Ascending aorta (tissue), 2 donors: ENCODE results near the gene DCANP1. TPM values are rescaled to one million over a fixed set of nuclear protein-coding genes. Genes with fewer than 3 reads are reported as not detected.

Experiments used
- DNase-seq, 2 donors: peaks; one replicate each; pipeline ENCODE4 v3.0.0-alpha.2; 2019; ENCODE audit warnings: low spot score in 2 of 2
- H3K27ac ChIP-seq, 2 donors: fragments of 200-600 bp; sonication (generic); one replicate each; pipeline ENCODE4 v1.5.1; 2016 to 2017; ENCODE audit warnings: mild to moderate bottlenecking in 1 of 2
- H3K27me3 ChIP-seq: fragments of 200-600 bp; sonication (generic); one replicate; pipeline ENCODE4 v1.5.1; 2017
- H3K36me3 ChIP-seq, 2 donors: fragments of 200-600 bp; sonication (generic); one replicate each; pipeline ENCODE4 v1.5.1; 2016
- H3K4me1 ChIP-seq, 2 donors: fragments of 200-600 bp; sonication (generic); one replicate each; pipeline ENCODE4 v1.5.1; 2016 to 2017; ENCODE audit warnings: mild to moderate bottlenecking in 1 of 2
- H3K4me3 ChIP-seq, 2 donors: fragments of 200-600 bp; sonication (generic); one replicate each; pipeline ENCODE4 v1.5.1; 2016 to 2017; ENCODE audit warnings: mild to moderate bottlenecking in 1 of 2
- H3K9me3 ChIP-seq, 2 donors: fragments of 200-600 bp; sonication (generic); one replicate each; pipeline ENCODE4 v1.5.1; 2016
- intact Hi-C: fragments of 100-400 bp; cut with DNase I; formaldehyde crosslinking; loops from one replicate; pipeline ENCODE4 v1.15.1; 2023
- total RNA-seq: library from RNA; depleted of rRNA; stranded (reverse); fragments of >200 nt; gene quantifications from one replicate; pipeline ENCODE4 v1.1.0, GENCODE V29; 2016
- TF ChIP-seq, protein P1 (sequence below), 3 experiments: fragments of 200-600 bp in 2 of 3; fragments of 450-650 bp in 1 of 3; sonication (generic) in 2 of 3; IDR thresholded peaks; one replicate each; pipeline ENCODE4 v1.5.1; 2016 to 2019; ENCODE audit warnings: antibody characterized with exemption in 3 of 3, mild to moderate bottlenecking in 1 of 3, moderate library complexity in 1 of 3

Gene DCANP1
- total RNA-seq, 1 donor from 2014 or later = not detected

DNA sequence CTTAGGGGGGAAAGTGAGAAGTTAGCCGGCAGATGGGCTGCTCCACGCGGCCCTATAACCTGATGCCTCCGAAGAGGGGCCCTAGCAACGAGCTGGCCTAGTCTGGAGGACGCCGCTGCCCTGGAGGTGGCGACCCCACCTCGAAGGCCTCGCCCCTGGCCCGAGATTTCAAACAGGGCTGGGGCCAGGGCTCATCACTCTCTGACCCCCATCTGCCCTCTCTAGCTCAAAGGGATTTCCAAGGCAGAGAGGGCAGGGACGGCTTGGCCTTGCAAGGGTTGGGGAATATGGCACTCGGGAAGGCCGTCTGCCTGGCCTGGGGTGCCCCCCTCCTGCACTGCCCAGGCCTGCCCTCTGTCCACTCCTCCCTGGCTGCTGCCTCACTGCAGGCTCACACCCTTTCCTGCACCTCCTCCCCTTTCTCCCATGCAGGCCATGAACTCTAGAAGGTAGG, 30.5 kb upstream of the DCANP1 start:
- no peaks in the 10 kb centered on the region for H3K36me3 ChIP-seq
- no peaks in the 10 kb centered on the region for H3K27me3 ChIP-seq
- no peaks in the 10 kb centered on the region for H3K9me3 ChIP-seq
- intact Hi-C loops = no loop called here
- H3K4me1 ChIP-seq = no peaks in the 10 kb centered on the region
- no peak for DNase-seq
- no peak overlapping the region for H3K4me3 ChIP-seq
- TF ChIP-seq, protein P1, sequence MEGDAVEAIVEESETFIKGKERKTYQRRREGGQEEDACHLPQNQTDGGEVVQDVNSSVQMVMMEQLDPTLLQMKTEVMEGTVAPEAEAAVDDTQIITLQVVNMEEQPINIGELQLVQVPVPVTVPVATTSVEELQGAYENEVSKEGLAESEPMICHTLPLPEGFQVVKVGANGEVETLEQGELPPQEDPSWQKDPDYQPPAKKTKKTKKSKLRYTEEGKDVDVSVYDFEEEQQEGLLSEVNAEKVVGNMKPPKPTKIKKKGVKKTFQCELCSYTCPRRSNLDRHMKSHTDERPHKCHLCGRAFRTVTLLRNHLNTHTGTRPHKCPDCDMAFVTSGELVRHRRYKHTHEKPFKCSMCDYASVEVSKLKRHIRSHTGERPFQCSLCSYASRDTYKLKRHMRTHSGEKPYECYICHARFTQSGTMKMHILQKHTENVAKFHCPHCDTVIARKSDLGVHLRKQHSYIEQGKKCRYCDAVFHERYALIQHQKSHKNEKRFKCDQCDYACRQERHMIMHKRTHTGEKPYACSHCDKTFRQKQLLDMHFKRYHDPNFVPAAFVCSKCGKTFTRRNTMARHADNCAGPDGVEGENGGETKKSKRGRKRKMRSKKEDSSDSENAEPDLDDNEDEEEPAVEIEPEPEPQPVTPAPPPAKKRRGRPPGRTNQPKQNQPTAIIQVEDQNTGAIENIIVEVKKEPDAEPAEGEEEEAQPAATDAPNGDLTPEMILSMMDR (IDR thresholded peaks at IDR 0.05) = no peak
- no peak overlapping the region for H3K27ac ChIP-seq

GRCh38 chr5:135476615-135477581, 29.8 kb upstream of the DCANP1 start:
- Histone ChIP-seq H3K9me3 (no peaks in the 10 kb centered on the region), H3K4me1 (no peaks in the 10 kb centered on the region), H3K27ac (no peak overlapping the region), H3K4me3 (no peak overlapping the region), H3K27me3 (no peaks in the 10 kb centered on the region), H3K36me3 (no peaks in the 10 kb centered on the region)
- peak in 1 of 2 donors; percentile 37 for DNase-seq
- intact Hi-C loops = no loop called here
- TF ChIP-seq, protein P1 (IDR thresholded peaks at IDR 0.05) = no peak

DNA sequence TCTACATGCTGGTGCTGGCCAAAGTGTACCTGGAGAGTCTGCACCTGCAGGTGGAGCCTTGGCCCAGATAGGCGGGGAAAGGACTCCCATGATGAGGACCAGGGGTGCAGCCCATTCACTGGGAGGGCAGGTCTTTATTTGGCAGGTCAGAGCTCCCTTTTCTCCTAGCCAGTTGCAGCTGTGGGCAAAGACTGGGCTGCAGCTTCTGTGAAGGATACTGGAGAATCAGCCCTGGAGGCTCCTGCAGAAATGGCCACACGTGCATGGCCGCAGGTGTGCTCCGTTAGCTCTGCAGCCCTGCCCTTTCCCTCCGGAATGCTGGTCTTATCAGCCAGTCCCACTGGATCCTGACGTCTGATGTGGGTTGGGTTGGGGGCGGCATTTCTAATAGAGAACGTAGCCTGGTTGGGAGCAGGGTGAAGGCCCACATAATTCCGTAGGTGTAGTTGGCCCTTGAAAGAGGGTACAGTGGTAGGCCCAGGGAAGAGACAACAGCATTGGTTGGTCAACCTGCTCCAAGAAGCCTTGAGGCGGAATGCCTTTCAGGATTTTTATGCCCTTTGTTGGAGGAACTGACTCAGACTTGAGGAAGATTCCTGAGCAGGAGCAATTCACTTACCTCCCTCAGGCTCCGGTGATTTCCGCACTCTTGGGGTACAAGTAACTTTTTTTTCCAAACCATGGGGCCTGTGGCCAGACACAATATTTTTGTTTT, 27.0 kb upstream of the DCANP1 start:
- no peak overlapping the region for H3K4me3 ChIP-seq
- no peaks in the 10 kb centered on the region for H3K4me1 ChIP-seq
- TF ChIP-seq, protein P1 (IDR thresholded peaks at IDR 0.05) = no peak
- intact Hi-C loops = no loop called here
- H3K27me3 ChIP-seq = no peaks in the 10 kb centered on the region
- no peaks in the 10 kb centered on the region for H3K36me3 ChIP-seq
- no peak overlapping the region for H3K27ac ChIP-seq
- DNase-seq = no peak
- H3K9me3 ChIP-seq = no peaks in the 10 kb centered on the region

GRCh38 chr5:135472141-135472540, 25.0 kb upstream of the DCANP1 start:
- TF ChIP-seq, protein P1 (IDR thresholded peaks at IDR 0.05) = no peak
- H3K4me1 ChIP-seq = no peaks in the 10 kb centered on the region
- intact Hi-C loops = no loop called here
- DNase-seq = peak in 1 of 2 donors; percentile 45
- no peaks in the 10 kb centered on the region for H3K27me3 ChIP-seq
- H3K9me3 ChIP-seq = no peaks in the 10 kb centered on the region
- no peaks in the 10 kb centered on the region for H3K36me3 ChIP-seq
- no peak overlapping the region for H3K27ac ChIP-seq
- no peak overlapping the region for H3K4me3 ChIP-seq

- Histone ChIP-seq H3K9me3 (no peaks in the 10 kb centered on the region), H3K4me1 (no peaks in the 10 kb centered on the region), H3K27ac (no peak overlapping the region), H3K4me3 (no peak overlapping the region), H3K27me3 (no peaks in the 10 kb centered on the region), H3K36me3 (no peaks in the 10 kb centered on the region)
- TF ChIP-seq, protein P1 (IDR thresholded peaks at IDR 0.05) = no peak
- DNase-seq = no peak
- intact Hi-C loops = no loop called here
Observed at GRCh38 chr5:135471726-135472125, 24.6 kb upstream of the DCANP1 start.
